ENCODE data around the gene ROBO4. TPM values are rescaled to one million over a fixed set of nuclear protein-coding genes. Genes with fewer than 3 reads are reported as not detected.

Gene ROBO4
- total RNA-seq, 1 donor from 2014 or later: 28.8 TPM

DNA sequence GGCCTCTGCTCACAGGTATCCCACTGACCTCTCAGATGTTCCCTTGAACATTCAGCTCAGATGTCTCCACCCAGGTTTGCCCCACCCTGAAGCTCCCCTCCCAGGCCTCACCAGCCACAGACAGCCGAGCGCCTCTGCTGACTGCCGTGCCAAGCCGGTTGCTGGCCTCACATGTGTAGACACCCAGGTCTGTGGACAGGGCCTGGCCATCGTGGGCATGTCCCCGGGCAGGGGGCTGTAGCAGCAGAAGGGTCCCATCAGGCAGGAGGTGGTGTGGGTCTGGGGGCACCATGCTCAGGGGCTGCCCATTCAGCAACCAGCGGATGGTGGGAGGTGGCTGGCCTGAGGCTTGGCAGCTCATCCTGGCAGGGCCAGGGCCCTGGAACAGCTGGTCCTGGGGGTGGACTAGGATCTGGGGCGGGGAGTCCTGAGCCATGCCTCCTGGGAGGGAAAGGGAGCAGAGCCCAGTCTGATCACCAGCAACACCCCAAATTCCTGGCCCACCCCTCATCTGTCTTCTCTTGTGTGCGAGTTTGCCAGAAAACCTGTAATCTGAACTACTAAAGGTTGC, 759 bp downstream of the ROBO4 start:
- H3K27ac Mint-ChIP-seq (ENCODE audit: unreplicated experiment): no peak overlapping the region
- TF ChIP-seq, protein P1, sequence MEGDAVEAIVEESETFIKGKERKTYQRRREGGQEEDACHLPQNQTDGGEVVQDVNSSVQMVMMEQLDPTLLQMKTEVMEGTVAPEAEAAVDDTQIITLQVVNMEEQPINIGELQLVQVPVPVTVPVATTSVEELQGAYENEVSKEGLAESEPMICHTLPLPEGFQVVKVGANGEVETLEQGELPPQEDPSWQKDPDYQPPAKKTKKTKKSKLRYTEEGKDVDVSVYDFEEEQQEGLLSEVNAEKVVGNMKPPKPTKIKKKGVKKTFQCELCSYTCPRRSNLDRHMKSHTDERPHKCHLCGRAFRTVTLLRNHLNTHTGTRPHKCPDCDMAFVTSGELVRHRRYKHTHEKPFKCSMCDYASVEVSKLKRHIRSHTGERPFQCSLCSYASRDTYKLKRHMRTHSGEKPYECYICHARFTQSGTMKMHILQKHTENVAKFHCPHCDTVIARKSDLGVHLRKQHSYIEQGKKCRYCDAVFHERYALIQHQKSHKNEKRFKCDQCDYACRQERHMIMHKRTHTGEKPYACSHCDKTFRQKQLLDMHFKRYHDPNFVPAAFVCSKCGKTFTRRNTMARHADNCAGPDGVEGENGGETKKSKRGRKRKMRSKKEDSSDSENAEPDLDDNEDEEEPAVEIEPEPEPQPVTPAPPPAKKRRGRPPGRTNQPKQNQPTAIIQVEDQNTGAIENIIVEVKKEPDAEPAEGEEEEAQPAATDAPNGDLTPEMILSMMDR (IDR thresholded peaks at IDR 0.05; ENCODE audit: unreplicated experiment): no peak
- peak overlapping the region; percentile 93 for H3K4me3 Mint-ChIP-seq (ENCODE audit: unreplicated experiment)
- H3K36me3 Mint-ChIP-seq (ENCODE audit: low read depth, unreplicated experiment): peaks cover 26% of the 10 kb centered on the region
- H3K4me1 Mint-ChIP-seq (ENCODE audit: unreplicated experiment): peaks cover 72% of the 10 kb centered on the region
- peaks cover 6% of the 10 kb centered on the region for H3K9me3 Mint-ChIP-seq (ENCODE audit: unreplicated experiment)
- no peak for DNase-seq (ENCODE audit: low spot score)
- peaks cover 12% of the 10 kb centered on the region for H3K27me3 Mint-ChIP-seq (ENCODE audit: unreplicated experiment)

DNA sequence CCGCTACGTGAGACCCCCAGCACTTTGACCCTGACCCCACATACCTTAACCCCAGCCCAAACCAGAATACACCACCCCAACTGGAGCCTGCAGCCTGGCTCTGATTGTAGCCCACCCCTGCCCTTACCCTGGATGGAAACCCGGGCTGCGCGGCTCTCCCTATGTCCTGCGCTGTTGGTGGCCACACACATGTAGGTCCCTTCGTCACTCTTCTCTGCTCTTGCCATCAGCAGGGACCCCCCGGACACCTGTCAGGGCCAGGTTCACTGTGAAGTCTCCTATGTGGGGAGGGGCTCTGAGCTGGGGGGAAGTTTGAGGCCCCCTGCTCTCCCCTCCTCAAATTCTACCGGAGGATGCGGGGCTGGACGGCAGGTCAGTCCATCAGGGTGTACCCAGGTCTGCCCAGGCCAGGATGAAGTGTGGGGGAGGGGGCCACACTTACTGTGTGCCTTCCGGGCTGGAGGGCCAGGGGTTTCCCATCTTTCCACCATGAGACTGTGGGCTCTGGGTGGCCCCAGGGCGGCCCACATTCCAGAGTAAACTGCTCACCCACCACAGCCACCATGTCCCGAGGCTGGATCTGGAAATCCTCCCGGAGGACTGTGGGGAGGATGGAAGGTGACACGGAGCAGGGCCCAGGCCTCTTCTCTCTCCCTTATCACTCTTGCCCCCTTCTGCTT, 1.5 kb downstream of the ROBO4 start:
- DNase-seq (ENCODE audit: low spot score): no peak
- Mint-ChIP-seq H3K27ac (ENCODE audit: unreplicated experiment) (no peak overlapping the region), H3K36me3 (ENCODE audit: low read depth, unreplicated experiment) (peaks cover 26% of the 10 kb centered on the region), H3K9me3 (ENCODE audit: unreplicated experiment) (peaks cover 2% of the 10 kb centered on the region), H3K4me3 (ENCODE audit: unreplicated experiment) (peak overlapping the region; percentile 47), H3K27me3 (ENCODE audit: unreplicated experiment) (peaks cover 14% of the 10 kb centered on the region), H3K4me1 (ENCODE audit: unreplicated experiment) (peaks cover 67% of the 10 kb centered on the region)
- TF ChIP-seq, protein P1 (IDR thresholded peaks at IDR 0.05; ENCODE audit: unreplicated experiment): no peak

DNA sequence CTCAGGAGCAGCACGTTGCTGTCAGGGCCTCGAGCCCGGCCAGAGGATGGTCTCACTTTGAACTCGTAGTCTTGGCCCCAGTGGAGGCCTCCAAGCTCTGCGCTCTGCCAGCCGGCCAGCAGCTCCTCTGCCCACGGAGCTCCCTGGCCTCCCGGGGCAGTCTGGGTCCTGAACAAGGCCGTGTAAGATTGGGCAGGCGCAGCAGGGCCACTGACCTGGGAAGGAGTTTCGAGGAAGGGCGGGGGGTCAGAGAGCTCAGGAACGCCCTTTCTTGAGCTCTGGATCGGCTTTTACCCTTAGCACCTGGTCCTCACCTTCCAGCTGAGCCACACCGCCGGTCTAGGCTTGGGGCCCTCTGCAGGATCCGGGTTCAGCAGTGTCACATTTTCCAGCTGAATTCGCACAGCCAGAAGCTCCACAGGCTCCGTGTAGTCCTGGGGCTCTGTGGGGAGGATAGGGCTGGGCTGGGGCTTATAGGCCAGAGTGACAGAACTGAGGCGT, 2.1 kb downstream of the ROBO4 start:
- Mint-ChIP-seq H3K4me3 (ENCODE audit: unreplicated experiment) (no peak overlapping the region), H3K36me3 (ENCODE audit: low read depth, unreplicated experiment) (peaks cover 26% of the 10 kb centered on the region), H3K4me1 (ENCODE audit: unreplicated experiment) (peaks cover 60% of the 10 kb centered on the region), H3K27ac (ENCODE audit: unreplicated experiment) (no peak overlapping the region), H3K27me3 (ENCODE audit: unreplicated experiment) (peaks cover 14% of the 10 kb centered on the region), H3K9me3 (ENCODE audit: unreplicated experiment) (no peaks in the 10 kb centered on the region)
- DNase-seq (ENCODE audit: low spot score): no peak
- TF ChIP-seq, protein P1 (IDR thresholded peaks at IDR 0.05; ENCODE audit: unreplicated experiment): no peak

DNA sequence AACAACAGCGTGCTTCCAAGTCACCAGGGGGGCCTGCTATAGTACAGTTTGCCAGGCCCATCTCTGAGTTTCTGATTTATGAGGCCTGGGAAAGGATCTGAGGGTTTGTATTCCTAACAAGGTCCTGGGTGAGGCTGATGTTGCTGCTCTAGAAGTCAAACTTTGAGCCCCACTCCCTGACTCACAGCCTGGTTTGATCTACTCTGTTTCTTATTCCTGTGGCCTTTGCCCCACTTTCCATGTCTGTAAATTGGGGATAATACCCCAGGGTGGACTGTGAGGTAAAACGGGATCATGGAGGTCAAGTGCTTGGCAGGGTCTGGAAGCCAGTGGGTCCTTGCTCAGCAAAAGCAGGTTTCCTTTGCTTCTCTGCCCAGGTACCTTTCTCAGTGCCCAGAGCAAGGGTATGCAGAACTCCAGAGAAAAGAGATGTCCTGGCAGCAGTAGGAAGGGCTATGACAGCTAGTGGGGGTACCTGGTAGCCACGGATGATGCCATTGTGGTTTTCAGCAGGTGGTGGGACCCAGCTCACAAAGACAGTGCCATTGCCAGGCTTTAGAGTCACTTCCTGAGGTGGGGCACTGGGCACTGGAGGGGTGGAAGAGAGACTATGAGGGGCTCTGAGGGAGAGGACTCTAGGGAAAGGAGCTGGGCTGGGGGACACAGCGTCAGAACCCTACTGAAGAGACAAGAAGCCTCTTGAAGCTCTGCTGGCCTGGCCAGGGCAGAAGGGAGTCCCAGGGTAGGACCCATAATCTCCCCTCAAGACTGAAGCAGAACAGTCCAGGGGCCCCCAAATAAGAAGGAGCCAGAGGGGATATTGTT, 2.8 kb downstream of the ROBO4 start:
- no peaks in the 10 kb centered on the region for H3K9me3 Mint-ChIP-seq (ENCODE audit: unreplicated experiment)
- H3K27ac Mint-ChIP-seq (ENCODE audit: unreplicated experiment): peak overlapping the region; percentile 36
- DNase-seq (ENCODE audit: low spot score): no peak
- TF ChIP-seq, protein P1 (IDR thresholded peaks at IDR 0.05; ENCODE audit: unreplicated experiment): no peak
- H3K36me3 Mint-ChIP-seq (ENCODE audit: low read depth, unreplicated experiment): peaks cover 26% of the 10 kb centered on the region
- H3K27me3 Mint-ChIP-seq (ENCODE audit: unreplicated experiment): peaks cover 14% of the 10 kb centered on the region
- H3K4me1 Mint-ChIP-seq (ENCODE audit: unreplicated experiment): peaks cover 54% of the 10 kb centered on the region
- H3K4me3 Mint-ChIP-seq (ENCODE audit: unreplicated experiment): no peak overlapping the region

All from endothelial cell (in vitro differentiated cells).